HG03159 (cell line): ENCODE results near the gene LLGL2.

Source experiments
- ATAC-seq: cut with Tn5 transposase; IDR thresholded peaks from one replicate; pipeline ENCODE4 v1.9.1; 2021; ENCODE audit warnings: mild to moderate bottlenecking, moderate library complexity; ENCODE audit not compliant: unreplicated experiment

Gene LLGL2

DNA sequence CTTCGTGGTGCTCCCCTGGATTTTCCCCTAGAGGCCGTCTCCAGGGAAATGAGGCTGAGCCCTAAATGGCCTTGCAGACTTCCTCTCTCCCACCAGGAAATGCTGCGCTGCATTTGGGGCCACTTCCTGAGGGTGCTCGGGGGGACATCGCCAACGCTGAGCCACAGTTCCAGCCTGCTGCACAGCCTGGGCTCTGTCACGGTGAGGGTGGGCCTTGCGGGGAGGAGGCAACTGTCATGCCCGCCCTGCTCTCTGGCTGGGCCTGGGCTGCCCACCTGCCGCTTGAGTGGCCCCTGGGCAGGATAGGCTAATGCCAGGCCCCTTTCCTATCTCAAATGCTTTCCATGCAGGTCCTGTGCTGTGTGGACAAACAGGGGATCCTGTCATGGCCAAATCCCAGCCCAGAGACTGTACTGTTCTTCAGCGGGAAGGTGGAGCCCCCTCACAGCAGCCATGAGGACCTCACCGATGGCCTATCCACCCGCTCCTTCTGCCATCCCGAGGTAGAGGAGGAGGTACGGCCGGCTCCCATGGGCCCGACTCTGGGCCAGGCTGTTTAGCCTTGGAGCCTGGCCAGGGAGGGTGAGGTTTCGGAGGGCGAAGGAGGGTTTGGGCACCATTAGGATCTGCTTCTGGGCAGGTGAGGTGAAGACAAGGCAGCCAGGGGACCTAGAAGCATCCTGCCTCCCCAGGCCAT is 34.4 kb upstream of the LLGL2 start:
- ATAC-seq: no peak

DNA sequence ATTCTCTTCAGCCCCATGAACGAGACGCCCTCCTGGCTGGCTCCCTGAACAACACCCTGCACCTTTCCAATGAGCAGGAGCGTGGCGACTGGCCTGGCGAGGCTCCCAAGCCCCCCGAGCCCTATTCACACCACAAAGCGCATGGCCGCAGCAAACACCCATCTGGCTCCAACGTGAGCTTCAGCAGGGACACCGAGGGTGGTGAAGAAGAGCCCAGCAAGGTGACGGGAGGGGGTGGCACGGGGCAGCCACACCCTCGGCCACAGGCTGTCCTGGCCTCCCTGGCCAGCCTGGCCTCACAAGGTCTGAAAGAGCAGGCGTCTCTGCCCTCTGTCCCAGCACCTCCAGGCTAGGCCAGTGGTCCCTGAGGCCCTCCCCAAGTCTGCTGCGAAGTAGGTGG is 33.8 kb upstream of the LLGL2 start:
- ATAC-seq: no peak

DNA sequence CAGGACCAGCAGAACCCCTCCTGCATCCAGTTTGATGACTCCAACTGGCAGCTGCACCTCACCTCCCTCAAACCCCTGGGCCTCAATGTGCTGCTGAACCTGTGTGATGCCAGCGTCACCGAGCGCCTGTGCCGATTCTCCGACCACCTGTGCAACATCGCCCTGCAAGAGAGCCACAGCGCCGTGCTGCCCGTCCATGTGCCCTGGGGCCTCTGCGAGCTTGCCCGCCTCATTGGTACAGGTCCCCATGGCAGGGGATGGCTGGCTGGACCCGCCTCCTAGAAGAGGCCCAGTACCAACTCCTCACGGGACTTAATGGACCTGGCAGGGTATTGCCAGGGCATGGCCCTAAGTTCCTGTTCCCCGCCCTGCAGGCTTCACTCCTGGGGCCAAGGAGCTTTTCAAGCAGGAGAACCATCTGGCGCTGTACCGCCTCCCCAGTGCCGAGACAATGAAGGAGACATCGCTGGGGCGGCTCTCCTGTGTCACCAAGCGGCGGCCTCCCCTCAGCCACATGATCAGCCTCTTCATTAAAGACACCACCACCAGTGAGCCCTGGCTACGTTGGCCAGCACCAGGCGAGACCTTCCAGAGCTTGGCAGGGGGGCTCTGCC is 32.8 kb upstream of the LLGL2 start:
- no peak for ATAC-seq

DNA sequence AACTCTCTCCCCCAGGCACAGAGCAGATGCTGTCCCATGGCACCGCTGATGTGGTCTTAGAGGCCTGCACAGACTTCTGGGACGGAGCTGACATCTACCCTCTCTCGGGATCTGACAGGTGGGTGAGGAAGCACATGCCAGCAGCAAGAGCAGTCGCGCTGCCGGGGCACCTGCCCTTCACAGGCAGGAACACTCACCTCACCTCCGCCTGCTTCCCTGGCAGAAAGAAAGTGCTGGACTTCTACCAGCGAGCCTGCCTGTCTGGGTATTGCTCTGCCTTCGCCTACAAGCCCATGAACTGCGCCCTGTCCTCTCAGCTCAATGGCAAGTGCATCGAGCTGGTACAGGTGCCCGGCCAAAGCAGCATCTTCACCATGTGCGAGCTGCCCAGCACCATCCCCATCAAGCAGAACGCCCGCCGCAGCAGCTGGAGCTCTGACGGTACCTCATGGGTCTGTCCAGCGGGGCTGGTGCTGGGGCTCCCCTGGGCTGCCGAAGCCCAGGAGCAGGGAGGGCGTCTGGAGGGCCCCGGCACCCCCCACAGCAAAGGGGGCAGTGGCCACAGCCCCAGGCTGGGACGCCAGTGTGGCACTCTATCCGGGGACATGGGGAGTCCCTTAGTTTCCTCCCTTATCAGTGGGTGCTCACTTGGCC is 31.9 kb upstream of the LLGL2 start:
- no peak for ATAC-seq

DNA sequence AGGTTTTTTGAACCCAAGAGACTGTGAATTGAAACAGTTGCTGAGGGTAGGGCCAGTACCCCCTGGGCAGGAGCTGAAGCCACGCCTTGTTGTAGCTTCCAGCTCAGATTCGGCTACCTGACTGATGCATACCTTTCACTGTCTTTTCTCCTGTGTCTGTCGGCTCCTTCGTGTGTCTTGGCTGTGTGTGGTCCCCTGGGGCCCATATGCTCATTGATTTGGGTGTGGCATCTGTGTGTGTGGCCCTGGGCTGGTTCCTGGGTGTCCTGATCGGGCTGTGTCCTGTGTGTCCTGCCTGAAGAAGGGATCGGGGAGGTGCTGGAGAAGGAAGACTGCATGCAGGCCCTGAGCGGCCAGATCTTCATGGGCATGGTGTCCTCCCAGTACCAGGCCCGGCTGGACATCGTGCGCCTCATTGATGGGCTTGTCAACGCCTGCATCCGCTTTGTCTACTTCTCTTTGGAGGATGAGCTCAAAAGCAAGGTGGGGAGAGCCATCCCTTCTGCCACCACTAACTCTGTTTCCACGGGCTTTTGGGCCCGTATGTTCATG is 31.1 kb upstream of the LLGL2 start:
- no peak for ATAC-seq

DNA sequence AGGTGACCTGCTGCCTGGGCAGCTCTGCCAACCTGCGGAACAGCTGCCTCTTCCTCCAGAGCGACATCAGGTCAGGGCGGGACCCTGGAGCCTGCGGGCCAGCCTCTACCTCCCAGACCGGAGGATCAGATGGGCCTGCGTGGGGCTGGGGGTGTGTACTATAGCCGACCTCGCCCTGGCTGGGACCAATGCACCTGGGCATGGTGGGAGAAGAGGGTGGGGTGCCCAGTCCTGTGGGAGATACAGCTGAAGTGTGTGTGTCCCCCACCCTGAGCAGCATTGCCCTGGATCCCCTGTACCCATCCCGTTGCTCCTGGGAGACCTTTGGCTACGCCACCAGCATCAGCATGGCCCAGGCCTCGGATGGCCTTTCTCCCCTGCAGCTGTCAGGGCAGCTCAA is 29.5 kb upstream of the LLGL2 start:
- no peak for ATAC-seq

DNA sequence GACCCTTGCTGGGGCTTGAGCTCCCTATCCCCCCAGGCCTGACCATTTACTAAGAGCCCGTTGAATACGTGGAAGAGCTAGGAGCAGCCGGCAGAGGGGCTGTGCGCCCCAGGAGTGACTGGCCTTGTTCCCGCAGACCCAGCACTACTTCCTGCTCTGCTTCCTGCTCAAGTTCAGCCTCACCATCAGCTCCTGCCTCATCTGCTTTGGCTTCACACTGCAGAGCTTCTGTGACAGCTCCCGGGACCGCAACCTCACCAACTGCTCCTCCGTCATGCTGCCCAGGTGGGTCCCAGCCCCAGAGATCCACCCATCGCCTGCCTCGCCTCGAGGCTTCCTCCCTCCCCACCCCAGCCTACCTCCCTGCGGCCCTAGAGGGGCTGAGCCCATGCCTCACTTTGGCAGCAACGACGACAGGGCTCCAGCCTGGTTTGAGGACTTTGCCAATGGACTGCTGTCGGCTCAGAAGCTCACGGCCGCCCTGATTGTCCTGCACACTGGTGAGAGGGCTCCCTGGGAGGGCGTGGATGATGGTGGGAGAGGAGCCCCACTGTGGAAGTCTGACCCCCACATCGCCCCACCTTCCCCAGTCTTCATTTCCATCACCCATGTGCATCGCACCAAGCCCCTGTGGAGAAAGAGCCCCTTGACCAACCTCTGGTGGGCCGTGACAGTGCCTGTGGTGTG is 27.3 kb upstream of the LLGL2 start:
- no peak for ATAC-seq

DNA sequence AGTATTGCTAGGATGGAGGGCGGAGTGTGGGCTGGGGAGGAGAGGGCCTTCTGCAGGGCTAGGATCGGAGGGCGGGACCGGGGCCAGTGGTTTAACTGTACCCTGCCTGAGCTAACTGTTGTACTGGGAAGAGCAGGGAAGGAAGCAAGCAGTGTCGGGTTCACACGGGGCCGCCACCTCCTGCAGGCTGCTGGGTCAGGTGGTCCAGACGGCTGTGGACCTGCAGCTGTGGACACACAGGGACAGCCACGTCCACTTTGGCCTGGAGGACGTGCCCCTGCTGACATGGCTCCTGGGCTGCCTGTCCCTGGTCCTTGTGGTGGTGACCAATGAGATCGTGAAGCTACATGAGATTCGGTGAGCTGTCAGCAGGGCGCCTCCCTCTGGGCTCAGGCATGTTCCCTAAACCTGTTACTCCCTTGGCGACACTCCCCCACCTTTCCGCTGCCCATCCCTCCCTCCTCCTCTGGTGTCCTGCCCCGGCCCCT is 26.7 kb upstream of the LLGL2 start:
- no peak for ATAC-seq

DNA sequence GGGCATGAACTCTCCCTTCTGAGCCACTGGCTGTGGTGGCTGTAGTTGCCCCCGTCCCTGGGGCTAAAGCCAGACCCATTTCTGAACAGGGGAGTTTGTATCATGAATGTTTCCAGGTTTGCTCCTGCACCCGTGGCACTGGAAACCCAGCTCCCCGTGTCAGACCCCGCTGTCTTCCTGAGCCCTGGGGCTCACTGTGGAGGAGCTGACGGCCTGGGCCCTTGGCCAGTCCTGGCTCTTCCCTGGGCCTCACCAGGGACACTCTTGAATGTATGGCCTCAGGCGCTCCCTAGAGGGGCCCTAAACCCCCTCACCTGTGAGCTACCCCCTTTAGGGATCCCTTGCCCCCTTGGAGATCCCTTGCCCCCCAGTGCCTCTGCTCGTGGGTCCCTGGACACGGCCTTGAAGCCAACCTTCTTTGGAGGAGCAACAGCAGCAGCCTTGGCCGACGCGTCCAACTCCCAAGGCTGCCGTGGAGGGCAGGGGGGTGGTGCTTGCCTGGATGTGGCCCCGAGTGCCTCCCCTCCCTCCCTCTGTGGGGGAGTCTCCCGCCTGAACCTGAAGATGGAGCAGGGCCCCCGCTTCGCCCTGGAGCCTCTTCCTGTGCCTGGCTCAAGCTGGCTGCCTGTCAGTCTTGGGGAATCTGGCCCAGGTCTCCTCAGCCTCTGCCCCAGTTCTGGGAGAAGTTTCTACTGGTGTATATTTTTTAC is 26.0 kb upstream of the LLGL2 start:
- no peak for ATAC-seq

DNA sequence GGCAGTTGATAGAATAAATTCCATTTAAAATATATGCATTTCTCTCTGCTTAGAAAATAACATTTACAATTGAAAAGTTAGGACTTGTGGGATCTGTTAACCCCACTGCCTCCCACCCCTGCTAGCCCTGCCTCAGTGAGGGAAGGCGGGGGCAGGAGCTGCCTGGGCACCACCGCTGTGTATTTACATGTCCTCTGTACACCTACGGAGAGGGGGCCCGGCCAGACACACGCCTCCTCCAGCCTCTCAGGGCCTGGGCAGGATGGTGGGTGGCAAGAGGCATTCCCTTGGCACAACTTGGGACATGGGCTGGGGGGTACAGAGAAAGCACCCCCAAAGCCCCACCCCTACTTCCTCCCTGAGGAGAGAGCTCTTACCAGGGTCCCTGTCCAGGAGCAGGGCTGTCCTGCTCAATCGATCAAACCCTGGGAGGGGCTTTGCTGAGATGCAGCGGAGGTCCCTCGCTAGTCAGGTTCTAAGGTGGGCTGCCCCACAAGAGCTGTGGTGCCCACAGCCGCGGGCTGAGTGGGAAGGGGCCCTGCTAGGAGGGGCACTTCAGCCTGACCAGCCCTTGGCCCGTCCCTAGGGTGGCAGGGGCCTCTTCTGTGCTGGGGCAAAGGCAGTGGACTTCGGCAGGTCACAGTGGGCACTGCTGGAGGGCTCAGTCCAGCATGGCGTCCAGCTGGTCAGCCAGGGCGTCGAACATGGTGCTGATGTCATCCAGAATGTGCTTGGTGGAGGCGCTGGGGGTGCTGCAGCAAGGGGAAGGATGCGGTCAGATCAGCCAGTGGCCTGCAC is 24.9 kb upstream of the LLGL2 start:
- no peak for ATAC-seq

DNA sequence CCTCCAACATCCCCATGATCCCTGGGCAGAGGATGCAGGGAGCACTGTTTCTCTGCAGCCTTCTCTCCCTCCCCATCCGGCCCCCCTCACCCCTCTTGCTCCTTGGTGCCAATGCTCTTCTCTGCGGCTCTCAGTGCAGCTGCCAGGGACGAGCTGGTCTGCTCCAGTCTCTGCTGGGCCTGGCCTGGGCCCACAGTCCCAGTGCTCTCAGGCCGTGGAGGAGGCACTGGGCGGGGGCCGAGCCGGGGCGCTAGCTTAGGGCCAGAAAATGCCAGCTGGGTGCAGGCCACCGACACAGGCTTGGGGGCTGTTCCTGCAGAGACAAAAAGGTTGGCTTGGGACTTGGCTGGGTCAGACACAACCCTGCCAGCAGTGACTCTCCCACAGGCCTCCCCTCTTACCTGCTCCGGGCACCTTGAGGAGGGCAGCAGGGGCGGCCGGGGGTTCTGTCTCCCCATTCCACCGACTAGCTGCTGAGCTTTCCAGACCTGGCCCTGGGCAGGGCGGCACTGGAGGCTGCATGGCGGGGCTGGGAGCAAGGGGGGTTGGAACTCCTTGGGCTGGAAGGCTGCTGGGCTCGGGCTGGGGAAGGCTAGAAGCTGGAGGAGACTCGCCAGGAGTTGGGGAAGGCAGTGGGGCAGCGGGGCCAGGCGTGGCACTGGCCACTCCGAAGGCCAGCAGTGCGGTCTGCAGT is 24.0 kb upstream of the LLGL2 start:
- ATAC-seq: no peak

DNA sequence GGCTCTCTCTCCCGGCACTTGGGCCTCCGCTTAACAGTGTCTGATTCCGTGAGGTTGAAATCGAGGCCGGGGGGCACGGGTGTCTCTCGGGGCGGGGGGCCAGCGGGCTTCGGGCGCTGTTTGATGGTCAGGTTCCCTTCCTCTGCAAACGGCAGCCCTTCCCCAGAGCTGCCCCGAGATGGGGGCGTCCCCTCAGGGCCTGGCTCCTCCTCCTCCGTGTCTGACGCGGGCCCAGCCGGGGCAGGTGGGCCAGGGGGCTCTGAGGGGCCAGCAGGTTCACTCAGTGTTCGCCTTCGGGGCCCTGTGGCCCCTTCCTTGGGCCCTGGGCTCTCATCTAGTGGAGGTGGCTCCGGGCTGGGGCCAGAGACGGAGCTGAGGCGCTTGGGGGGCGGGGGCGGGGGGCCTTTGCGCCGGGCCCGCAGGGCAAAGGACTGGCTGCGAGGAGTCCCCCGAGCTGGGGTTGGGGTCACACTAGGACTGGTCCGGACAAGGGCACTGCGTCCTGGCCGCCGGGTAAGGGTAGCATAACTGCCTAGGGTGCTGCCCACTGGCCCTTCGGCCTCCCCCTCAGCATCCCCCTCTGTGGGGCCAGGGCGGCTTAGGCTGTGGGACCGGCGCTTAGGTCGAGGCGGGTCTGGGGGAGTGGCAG is 23.3 kb upstream of the LLGL2 start:
- no peak for ATAC-seq

DNA sequence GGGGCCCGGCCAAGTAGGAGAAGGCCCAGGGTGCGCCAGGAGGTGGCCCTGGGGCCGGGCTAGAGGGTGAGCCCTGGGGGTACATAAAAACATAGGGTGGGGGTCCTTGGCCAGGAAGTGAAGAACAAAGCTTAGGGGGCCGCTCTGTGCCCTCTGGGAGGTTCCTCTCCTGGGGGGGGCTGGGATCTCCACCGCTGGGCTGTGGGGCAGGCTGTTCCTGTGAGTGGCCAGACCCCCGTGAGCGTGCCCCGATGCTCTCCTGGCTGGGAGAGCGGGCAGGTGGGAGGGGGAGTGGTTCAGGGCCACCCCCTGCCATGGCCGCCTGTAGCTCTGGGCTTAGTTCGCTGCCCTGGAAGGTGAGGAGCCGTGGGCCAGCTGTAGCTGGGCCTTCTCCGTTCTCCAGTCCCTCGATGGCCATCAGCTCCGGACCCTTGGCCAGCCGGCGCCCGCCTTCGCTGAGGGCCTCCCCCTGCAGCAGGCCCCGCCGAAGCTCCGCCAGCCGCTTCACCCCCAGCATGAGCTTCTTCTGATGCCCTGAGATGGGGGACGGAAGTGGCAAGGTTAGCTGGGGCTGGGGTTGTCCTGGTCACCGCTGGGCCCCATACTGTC is 22.7 kb upstream of the LLGL2 start:
- ATAC-seq: no peak

DNA sequence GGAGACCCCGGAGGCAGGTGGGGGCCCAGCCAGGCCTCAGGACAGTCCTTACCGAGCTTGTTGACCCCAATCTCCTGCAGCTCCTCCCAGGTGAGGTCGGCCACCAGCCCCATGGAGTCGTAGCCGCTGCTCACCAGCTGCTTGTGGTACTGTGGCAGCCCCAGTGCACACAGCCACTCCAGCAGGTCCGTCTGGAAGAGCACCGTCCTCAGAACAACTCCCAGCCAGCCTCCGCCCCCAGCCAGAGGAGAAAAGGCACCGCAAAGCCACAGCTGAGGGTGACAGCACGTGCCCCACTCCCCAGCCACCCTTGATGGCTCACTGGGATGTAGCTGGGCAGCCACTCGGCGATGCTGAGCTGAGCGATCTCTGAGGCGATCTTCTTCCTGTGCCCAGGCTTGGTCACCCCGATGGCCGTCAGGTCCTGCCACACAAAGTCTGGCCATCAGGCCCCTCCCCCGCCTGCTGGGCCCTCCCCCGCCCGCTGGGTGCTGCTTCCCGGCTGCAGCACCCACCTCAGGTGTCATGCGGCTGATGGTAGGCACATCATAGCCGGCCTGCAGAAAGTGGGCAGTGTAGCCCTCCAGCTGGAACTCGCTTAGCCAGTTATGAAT is 22.1 kb upstream of the LLGL2 start:
- ATAC-seq: no peak

DNA sequence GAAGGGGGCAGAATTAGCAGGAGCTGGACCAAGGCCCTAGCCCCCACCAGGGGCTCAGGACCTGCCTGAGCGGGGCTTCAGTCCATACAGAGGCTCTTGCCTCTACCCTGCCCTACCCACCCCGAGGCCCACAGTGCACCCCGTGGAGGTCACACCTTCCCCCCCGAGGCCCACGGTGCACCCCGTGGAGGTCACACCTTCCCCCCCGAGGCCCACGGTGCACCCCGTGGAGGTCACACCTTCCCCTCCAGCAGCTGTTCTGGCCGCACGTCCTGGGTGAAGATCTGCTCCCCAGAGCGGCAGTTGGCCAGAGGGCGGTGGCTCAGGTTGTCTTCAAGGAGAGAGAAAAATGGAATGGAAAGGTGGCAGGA is 21.5 kb upstream of the LLGL2 start:
- no peak for ATAC-seq

DNA sequence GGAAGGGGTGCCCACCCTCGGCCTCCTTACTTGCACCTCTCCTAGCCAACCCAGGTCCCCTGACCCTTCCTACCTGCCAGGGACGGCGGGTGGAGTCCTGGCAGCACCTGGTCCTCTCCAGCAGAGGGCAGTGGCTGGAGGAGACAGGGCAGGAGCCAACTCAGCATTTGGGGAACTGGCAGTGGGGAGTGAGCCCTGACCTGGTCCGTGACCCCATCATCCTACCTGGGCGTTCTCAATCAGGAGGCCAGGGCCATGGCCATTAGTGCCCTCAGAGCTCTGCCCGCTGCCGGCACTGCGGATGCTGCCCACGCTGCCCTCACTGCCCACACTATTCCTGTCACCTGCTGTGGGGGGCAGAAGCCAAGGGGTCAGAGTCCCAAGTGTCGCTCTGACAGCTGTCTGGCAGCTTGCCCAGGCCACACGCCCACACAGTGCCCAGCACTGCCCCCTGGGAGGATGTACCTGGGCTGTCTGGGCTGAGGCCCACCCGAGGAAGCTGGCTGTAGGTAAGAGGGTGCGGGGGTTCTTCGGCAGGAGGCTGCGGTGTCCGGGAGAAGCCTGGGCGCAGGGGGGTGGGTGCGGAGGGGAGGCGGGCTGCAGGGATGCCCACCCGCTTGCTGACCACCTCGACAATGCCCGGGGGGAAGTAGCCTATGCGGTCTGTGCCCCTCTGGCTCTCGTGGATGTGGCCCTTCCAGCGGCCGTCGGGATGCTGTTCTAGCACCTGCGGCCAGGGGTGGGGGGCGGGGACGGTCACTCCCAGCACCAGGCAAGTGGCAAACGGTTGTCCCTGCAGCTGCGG is 20.9 kb upstream of the LLGL2 start:
- ATAC-seq: no peak

DNA sequence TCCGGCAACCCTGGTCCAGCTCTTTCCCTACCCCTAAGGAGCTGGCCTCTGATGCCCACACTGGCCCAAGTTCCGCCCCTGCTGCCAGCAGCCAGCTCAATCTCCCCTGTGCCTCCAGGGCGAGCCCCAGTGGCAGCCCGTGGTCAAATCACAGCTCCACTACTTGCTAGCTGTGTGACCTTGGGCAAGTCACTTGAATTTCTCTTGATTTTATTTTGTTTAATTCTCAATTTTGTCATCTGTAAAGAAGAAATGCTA is 20.4 kb upstream of the LLGL2 start:
- no peak for ATAC-seq

DNA sequence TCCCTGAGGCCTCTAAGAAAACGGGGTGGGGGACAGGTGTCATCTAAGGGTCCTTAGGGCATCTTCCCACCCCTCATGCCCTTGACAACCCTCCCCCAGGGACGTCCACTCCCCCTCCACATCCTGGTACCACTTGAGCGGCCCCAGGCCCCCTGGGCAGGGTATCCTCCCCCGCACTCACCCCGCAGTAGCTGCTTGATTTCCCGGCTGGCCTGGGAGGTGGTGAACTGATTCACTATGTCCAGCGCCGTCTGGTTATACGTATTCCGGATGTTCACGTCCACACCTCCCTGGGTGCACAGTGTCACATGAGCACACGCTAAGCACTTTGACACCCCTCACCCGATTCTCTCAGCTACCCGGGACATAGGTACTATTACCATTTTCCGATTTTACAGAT is 19.9 kb upstream of the LLGL2 start:
- no peak for ATAC-seq
